ENCODE results near the gene MRGPRX4.

MRGPRX4 gene

GRCh38 chr11:18209058-18209457 is 36.4 kb downstream of the MRGPRX4 start:
- no peaks in the 10 kb centered on the region for H3K9me3 ChIP-seq (ENCODE audit: control insufficient read depth in 2 of 2, low read length in 2 of 2)
- no peaks in the 10 kb centered on the region for H3K36me3 ChIP-seq (ENCODE audit: control insufficient read depth in 2 of 2, insufficient read depth in 2 of 2, low read length in 2 of 2)
- no peak overlapping the region for H3K27ac ChIP-seq (ENCODE audit: low read length)
- no peaks in the 10 kb centered on the region for H3K4me1 ChIP-seq (ENCODE audit: control insufficient read depth, insufficient read depth, low read length)
- no peak overlapping the region for H3K4me3 ChIP-seq (ENCODE audit: low read length in 2 of 2)
- peaks cover 0 to 7% of the 10 kb centered on the region in 2 donors for H3K27me3 ChIP-seq (ENCODE audit: control insufficient read depth in 1 of 2, insufficient read depth in 2 of 2, low read length in 2 of 2)
- H3K9ac ChIP-seq (ENCODE audit: low read length in 2 of 2), result no peak overlapping the region

- H3K36me3 ChIP-seq (ENCODE audit: control insufficient read depth in 2 of 2, insufficient read depth in 2 of 2, low read length in 2 of 2), result no peaks in the 10 kb centered on the region
These were observed 48.7 kb downstream of the MRGPRX4 start for GRCh38 chr11:18221274-18221876.

GRCh38 chr11:18222814-18223421 is 50.3 kb downstream of the MRGPRX4 start:
- no peaks in the 10 kb centered on the region for H3K4me1 ChIP-seq (ENCODE audit: control insufficient read depth, insufficient read depth, low read length)
- H3K9me3 ChIP-seq (ENCODE audit: control insufficient read depth in 2 of 2, low read length in 2 of 2), result no peaks in the 10 kb centered on the region
- H3K27ac ChIP-seq (ENCODE audit: low read length), result no peak overlapping the region
- H3K9ac ChIP-seq (ENCODE audit: low read length in 2 of 2), result no peak overlapping the region
- H3K36me3 ChIP-seq (ENCODE audit: control insufficient read depth in 2 of 2, insufficient read depth in 2 of 2, low read length in 2 of 2), result no peaks in the 10 kb centered on the region
- no peak overlapping the region for H3K4me3 ChIP-seq (ENCODE audit: low read length in 2 of 2)
- no peaks in the 10 kb centered on the region for H3K27me3 ChIP-seq (ENCODE audit: control insufficient read depth in 1 of 2, insufficient read depth in 2 of 2, low read length in 2 of 2)

More at GRCh38 chr11:18221274-18221876, 48.7 kb downstream of the MRGPRX4 start:
- no peaks in the 10 kb centered on the region for H3K9me3 ChIP-seq (ENCODE audit: control insufficient read depth in 2 of 2, low read length in 2 of 2)
- H3K27me3 ChIP-seq (ENCODE audit: control insufficient read depth in 1 of 2, insufficient read depth in 2 of 2, low read length in 2 of 2), result no peaks in the 10 kb centered on the region
- H3K4me1 ChIP-seq (ENCODE audit: control insufficient read depth, insufficient read depth, low read length), result no peaks in the 10 kb centered on the region
- no peak overlapping the region for H3K27ac ChIP-seq (ENCODE audit: low read length)
- no peak overlapping the region for H3K9ac ChIP-seq (ENCODE audit: low read length in 2 of 2)
- no peak overlapping the region for H3K4me3 ChIP-seq (ENCODE audit: low read length in 2 of 2)
